IMR-90 (cell line): ENCODE data around the gene DUSP11. TPM values are rescaled to one million over a fixed set of nuclear protein-coding genes. Genes with fewer than 3 reads are reported as not detected.

ENCODE experiments used
- ATAC-seq: fragments of 200-7000 bp; cut with Tn5 transposase; 2 replicates; pipeline ENCODE4 v1.9.1; 2020; ENCODE audit warnings: low read depth, mild to moderate bottlenecking, moderate library complexity
- BruUV-seq: library from RNA; stranded (reverse); fragments of 400-500 nt; replicated peaks from 2 replicates; lab custom pipeline; 2021; lab: Mats Ljungman, UMichigan
- CTCF ChIA-PET: fragments of 300-600 bp; formaldehyde crosslinking; extraction: SDS; loops from one replicate; lab custom pipeline; 2021; ENCODE audit warnings: antibody characterized with exemption; lab: Yijun Ruan, JAX
- POLR2A ChIA-PET: fragments of 300-600 bp; sonication (Branson Sonifier 250); formaldehyde crosslinking; loops from one replicate; lab custom pipeline; 2022; ENCODE audit warnings: antibody characterized with exemption; ENCODE audit not compliant: unreplicated experiment; lab: Charles Lee
- DNase-seq: peaks from one replicate; pipeline ENCODE4 v3.0.0; 2013
- H2AFZ ChIP-seq: replicated peaks from 2 replicates; pipeline ENCODE3; 2013; ENCODE audit warnings: low read length, mild to moderate bottlenecking; ENCODE audit not compliant: poor library complexity
- H2AK5ac ChIP-seq: 2 replicates; pipeline ENCODE4 v1.6.1; 2013; ENCODE audit warnings: low read depth, low read length, inconsistent platforms
- H2AK9ac ChIP-seq: replicated peaks from 2 replicates; pipeline ENCODE3; 2013; ENCODE audit warnings: mild to moderate bottlenecking, low read depth, low read length, moderate library complexity; ENCODE audit not compliant: poor library complexity
- H2BK120ac ChIP-seq: 2 replicates; pipeline ENCODE4 v1.6.1; 2013; ENCODE audit warnings: low read depth, low read length, inconsistent platforms
- H2BK15ac ChIP-seq: 3 replicates; pipeline ENCODE4 v1.6.1; 2013; ENCODE audit warnings: low read depth, low read length, inconsistent platforms
- H2BK20ac ChIP-seq: 2 replicates; pipeline ENCODE4 v1.6.1; 2013; ENCODE audit warnings: low read depth, mild to moderate bottlenecking, inconsistent platforms, low read length, moderate library complexity
- H2BK5ac ChIP-seq: 2 replicates; pipeline ENCODE4 v1.6.1; 2013; ENCODE audit warnings: mild to moderate bottlenecking, low read depth, low read length, inconsistent platforms; ENCODE audit not compliant: poor library complexity, severe bottlenecking
- H3K14ac ChIP-seq: replicated peaks from 2 replicates; pipeline ENCODE4 v1.6.1; 2013; ENCODE audit warnings: low read depth, low read length, inconsistent platforms
- H3K18ac ChIP-seq: 2 replicates; pipeline ENCODE4 v1.6.1; 2013; ENCODE audit warnings: low read depth, low read length, control low read depth
- H3K23ac ChIP-seq: 2 replicates; pipeline ENCODE4 v1.6.1; 2013; ENCODE audit warnings: low read depth, low read length, inconsistent platforms
- H3K27ac ChIP-seq: 2 replicates; pipeline ENCODE4 v1.5.1; 2013; ENCODE audit warnings: mild to moderate bottlenecking, control low read depth, low read length; ENCODE audit not compliant: insufficient read depth
- H3K27me3 ChIP-seq: 2 replicates; pipeline ENCODE4 v1.6.1; 2013; ENCODE audit warnings: low read length; ENCODE audit not compliant: control insufficient read depth, insufficient read depth
- H3K36me3 ChIP-seq: 2 replicates; pipeline ENCODE4 v1.6.1; 2013; ENCODE audit warnings: low read length, mixed read lengths; ENCODE audit not compliant: control insufficient read depth, insufficient read depth
- H3K4ac ChIP-seq: 2 replicates; pipeline ENCODE4 v1.6.1; 2013; ENCODE audit warnings: low read depth, low read length, inconsistent platforms
- H3K4me1 ChIP-seq: 2 replicates; pipeline ENCODE4 v1.6.1; 2013; ENCODE audit warnings: low read length, mixed read lengths; ENCODE audit not compliant: control insufficient read depth, insufficient read depth
- H3K4me2 ChIP-seq: 2 replicates; pipeline ENCODE4 v1.6.1; 2013; ENCODE audit warnings: low read depth, mild to moderate bottlenecking, control low read depth, low read length, moderate library complexity
- H3K4me3 ChIP-seq: 2 replicates; pipeline ENCODE4 v1.5.1; 2013; ENCODE audit warnings: low read depth, mild to moderate bottlenecking, control low read depth, low read length, moderate library complexity; ENCODE audit not compliant: insufficient read depth
- H3K56ac ChIP-seq: 2 replicates; pipeline ENCODE4 v1.6.1; 2013; ENCODE audit warnings: low read length, inconsistent platforms; ENCODE audit not compliant: insufficient read depth; ENCODE audit errors: extremely low read depth
- H3K79me1 ChIP-seq, 2 experiments: 2 replicates each; pipeline ENCODE4 v1.6.1; 2013; ENCODE audit warnings: low read length in 2 of 2, inconsistent platforms in 1 of 2, low read depth in 1 of 2
- H3K9ac ChIP-seq: 2 replicates; pipeline ENCODE4 v1.6.1; 2013; ENCODE audit warnings: low read depth, low read length, control low read depth
- H3K9me1 ChIP-seq: 2 replicates; pipeline ENCODE4 v1.6.1; 2013; ENCODE audit warnings: low read length, inconsistent platforms; ENCODE audit not compliant: insufficient read depth
- H3K9me3 ChIP-seq: 2 replicates; pipeline ENCODE4 v1.6.1; 2013; ENCODE audit warnings: low read length; ENCODE audit not compliant: control insufficient read depth, insufficient read depth
- H4K20me1 ChIP-seq: 2 replicates; pipeline ENCODE4 v1.6.1; 2013; ENCODE audit warnings: low read length, inconsistent platforms; ENCODE audit not compliant: insufficient read depth
- H4K5ac ChIP-seq: 2 replicates; pipeline ENCODE4 v1.6.1; 2013; ENCODE audit warnings: mild to moderate bottlenecking, low read depth, low read length, control low read depth
- H4K8ac ChIP-seq, 2 experiments: 2 replicates each; pipeline ENCODE4 v1.6.1; 2013; ENCODE audit warnings: low read depth in 2 of 2, low read length in 2 of 2, control low read depth in 1 of 2, inconsistent platforms in 1 of 2
- H4K91ac ChIP-seq: 2 replicates; pipeline ENCODE4 v1.6.1; 2013; ENCODE audit warnings: low read depth, low read length, inconsistent platforms; ENCODE audit not compliant: insufficient read depth
- BHLHE40 ChIP-seq: fragments of 150-350 bp; IDR thresholded peaks from 2 replicates; pipeline ENCODE4 v1.6.1; 2016; ENCODE audit warnings: mild to moderate bottlenecking, low read depth, low read length
- CEBPB ChIP-seq: IDR thresholded peaks from 2 replicates; pipeline ENCODE4 v1.6.1; 2012; ENCODE audit warnings: low read depth, low read length, improper control_type of control experiment
- CTCF ChIP-seq: conservative IDR thresholded peaks from 2 replicates; pipeline ENCODE4 v1.5.1; 2012; ENCODE audit warnings: mild to moderate bottlenecking, low read depth, low read length, improper control_type of control experiment
- ELK1 ChIP-seq: fragments of 150-350 bp; IDR thresholded peaks from 2 replicates; pipeline ENCODE4 v1.6.1; 2016; ENCODE audit warnings: low read depth, mild to moderate bottlenecking, low read length, moderate library complexity, borderline replicate concordance
- MAFK ChIP-seq: IDR thresholded peaks from 2 replicates; pipeline ENCODE4 v1.6.1; 2012; ENCODE audit warnings: low read depth, low read length, improper control_type of control experiment
- NFE2L2 ChIP-seq: fragments of 150-350 bp; IDR thresholded peaks from 2 replicates; pipeline ENCODE4 v1.6.1; 2016; ENCODE audit warnings: low read depth, mild to moderate bottlenecking, low read length
- RCOR1 ChIP-seq: IDR thresholded peaks from 2 replicates; pipeline ENCODE4 v1.6.1; 2012; ENCODE audit warnings: mild to moderate bottlenecking, low read length, improper control_type of control experiment; ENCODE audit not compliant: insufficient replicate concordance
- SMC3 ChIP-seq: fragments of 150-350 bp; IDR thresholded peaks from 2 replicates; pipeline ENCODE4 v1.6.1; 2016; ENCODE audit warnings: low read depth, mild to moderate bottlenecking, antibody characterized with exemption, low read length, moderate library complexity
- WGBS, 2 experiments: methylation state at CpG; one replicate each; pipeline versions ENCODE4 v1.1.5 to v1.1.7; 2013; ENCODE audit warnings: missing lambda C conversion rate in 2 of 2; ENCODE audit not compliant: insufficient read length in 1 of 2; ENCODE audit errors: extremely low coverage in 2 of 2; 5-methylcytosine and 5-hydroxymethylcytosine counted together
- dilution Hi-C: fragments of 300-500 bp; cut with HindIII; formaldehyde crosslinking; loops from one replicate; pipeline ENCODE4 v1.14.3; 2018; ENCODE audit warnings: low sequenced_read_pairs; ENCODE audit not compliant: unreplicated experiment
- in situ Hi-C: fragments of 300-500 bp; cut with MboI; formaldehyde crosslinking; loops from 3 replicates; pipeline ENCODE4 v1.14.3; 2019; ENCODE audit warnings: low sequenced_read_pairs, inconsistent platforms, mixed read lengths
- intact Hi-C: fragments of 100-400 bp; cut with micrococcal nuclease; formaldehyde crosslinking; loops from 2 replicates; pipeline ENCODE4 v1.10.0; 2022
- polyA plus RNA-seq, 3 experiments: library from polyadenylated mRNA; depleted of rRNA; stranded (reverse); fragments of >200 nt; gene quantifications; 2 replicates each; pipeline ENCODE4 v1.2.3, GENCODE V29; 2012; ENCODE audit warnings: low replicate concordance in 1 of 3
- total RNA-seq: library from RNA; depleted of rRNA; stranded (reverse); fragments of >200 nt; gene quantifications from 2 replicates; pipeline ENCODE4 v1.2.3, GENCODE V29; 2012

DUSP11 gene
- total and polyA plus RNA-seq, 2 of the 4 experiments (the other 2 are of a cell fraction), result 22.4 to 25.6 TPM

- H4K91ac ChIP-seq, result no peak overlapping the region
- dilution Hi-C loops (no loop called here), in situ Hi-C loops (no loop called here), intact Hi-C loops (no loop called here)
- no TSS peak for BruUV-seq
- no peak overlapping the region for H3K23ac ChIP-seq
- no peak overlapping the region for H3K56ac ChIP-seq
- 67% methylated on average over 1 of the region's 3 CpGs; no CpG with 5 or more reads in 1 of the 2 experiments for WGBS, 2 experiments
- H3K4ac ChIP-seq, result no peak overlapping the region
- H3K14ac ChIP-seq, result no peak overlapping the region
- no peak overlapping the region for H3K4me2 ChIP-seq
- TF ChIP-seq SMC3 (no peak), ELK1 (no peak), RCOR1 (no peak), CTCF (no peak), BHLHE40 (no peak), CEBPB (no peak), NFE2L2 (no peak), MAFK (no peak)
- no peak overlapping the region for H3K27ac ChIP-seq
- peaks cover 0 to 14% of the 10 kb centered on the region in 2 experiments; a peak in 2 of 4 replicates for H3K79me1 ChIP-seq
- no peak overlapping the region for H4K8ac ChIP-seq
- ChIA-PET CTCF (interaction anchor here (0.6 kb wide), 1 partner anchor 63 kb away, joined by 3 read pairs; no protein-coding TSS in a partner anchor), POLR2A (no interaction called here)
- no peak overlapping the region for H3K4me3 ChIP-seq
- H3K27me3 ChIP-seq, result no peaks in the 10 kb centered on the region
- no peak overlapping the region for H2AK9ac ChIP-seq
- H3K9me1 ChIP-seq, result peaks cover 10% of the 10 kb centered on the region
- no peak overlapping the region for H2BK120ac ChIP-seq
- peaks cover 5% of the 10 kb centered on the region; the same call in 1 of the 2 replicates for H4K20me1 ChIP-seq
- peak overlapping the region; percentile 11; the same call in 1 of the 2 replicates for H2AK5ac ChIP-seq
- DNase-seq (peak; percentile 58), ATAC-seq (peak; percentile 40)
- no peak overlapping the region for H2AFZ ChIP-seq
- H2BK15ac ChIP-seq, result no peak overlapping the region
- H4K5ac ChIP-seq, result no peak overlapping the region
- no peaks in the 10 kb centered on the region for H3K9me3 ChIP-seq
- H3K4me1 ChIP-seq, result peaks cover 4% of the 10 kb centered on the region
- no peak overlapping the region for H2BK5ac ChIP-seq
- no peak overlapping the region for H3K18ac ChIP-seq
- no peak overlapping the region for H3K9ac ChIP-seq
- peaks cover 39% of the 10 kb centered on the region for H3K36me3 ChIP-seq
- no peak overlapping the region for H2BK20ac ChIP-seq
These were observed 20.6 kb downstream of the DUSP11 start for GRCh38 chr2:73759285-73759764.
